Measurements from ENCODE around the gene TOR4A. TPM values are rescaled to one million over a fixed set of nuclear protein-coding genes. Genes with fewer than 3 reads are reported as not detected.

Gene TOR4A
- total RNA-seq, 1 donor from 2014 or later: 8.0 TPM

GRCh38 chr9:137243626-137244485 lies 33.7 kb upstream of the TOR4A start:
- Mint-ChIP-seq H3K36me3 (ENCODE audit: insufficient read depth) (peaks cover 10% of the 10 kb centered on the region), H3K4me3 (ENCODE audit: low read depth) (peak overlapping the region; percentile 31), H3K27ac (no peak overlapping the region), H3K9me3 (ENCODE audit: low read depth) (no peaks in the 10 kb centered on the region), H3K27me3 (peaks cover 5% of the 10 kb centered on the region), H3K4me1 (ENCODE audit: low read depth) (peaks cover 19% of the 10 kb centered on the region)
- no peak for DNase-seq (ENCODE audit: low spot score, unreplicated experiment)
- no peak for TF ChIP-seq CTCF (IDR thresholded peaks at IDR 0.05; ENCODE audit: unreplicated experiment)

- H3K27ac Mint-ChIP-seq: no peak overlapping the region
- peaks cover 13% of the 10 kb centered on the region for H3K4me1 Mint-ChIP-seq (ENCODE audit: low read depth)
- peaks cover 5% of the 10 kb centered on the region for H3K27me3 Mint-ChIP-seq
- H3K36me3 Mint-ChIP-seq (ENCODE audit: insufficient read depth): peaks cover 10% of the 10 kb centered on the region
- H3K4me3 Mint-ChIP-seq (ENCODE audit: low read depth): no peak overlapping the region
- TF ChIP-seq CTCF (IDR thresholded peaks at IDR 0.05; ENCODE audit: unreplicated experiment): no peak
- H3K9me3 Mint-ChIP-seq (ENCODE audit: low read depth): no peaks in the 10 kb centered on the region
- DNase-seq (ENCODE audit: low spot score, unreplicated experiment): no peak
These were observed 32.8 kb upstream of the TOR4A start for GRCh38 chr9:137244486-137245449.

GRCh38 chr9:137245450-137246421 lies 31.8 kb upstream of the TOR4A start:
- no peak overlapping the region for H3K4me3 Mint-ChIP-seq (ENCODE audit: low read depth)
- TF ChIP-seq CTCF (IDR thresholded peaks at IDR 0.05; ENCODE audit: unreplicated experiment): no peak

GRCh38 chr9:137247135-137247915 lies 30.2 kb upstream of the TOR4A start:
- H3K27ac Mint-ChIP-seq: no peak overlapping the region
- no peak for TF ChIP-seq CTCF (IDR thresholded peaks at IDR 0.05; ENCODE audit: unreplicated experiment)
- peaks cover 10% of the 10 kb centered on the region for H3K4me1 Mint-ChIP-seq (ENCODE audit: low read depth)
- H3K4me3 Mint-ChIP-seq (ENCODE audit: low read depth): no peak overlapping the region
- peaks cover 8% of the 10 kb centered on the region for H3K36me3 Mint-ChIP-seq (ENCODE audit: insufficient read depth)
- no peak for DNase-seq (ENCODE audit: low spot score, unreplicated experiment)
- H3K9me3 Mint-ChIP-seq (ENCODE audit: low read depth): no peaks in the 10 kb centered on the region
- H3K27me3 Mint-ChIP-seq: peaks cover 5% of the 10 kb centered on the region

More at GRCh38 chr9:137245450-137246421, 31.8 kb upstream of the TOR4A start:
- peaks cover 12% of the 10 kb centered on the region for H3K4me1 Mint-ChIP-seq (ENCODE audit: low read depth)
- H3K27me3 Mint-ChIP-seq: peaks cover 5% of the 10 kb centered on the region
- no peak overlapping the region for H3K27ac Mint-ChIP-seq
- H3K36me3 Mint-ChIP-seq (ENCODE audit: insufficient read depth): peaks cover 10% of the 10 kb centered on the region
- DNase-seq (ENCODE audit: low spot score, unreplicated experiment): no peak
- H3K9me3 Mint-ChIP-seq (ENCODE audit: low read depth): no peaks in the 10 kb centered on the region
